Kidney tubule cell (primary cell): ENCODE results near the gene SGCA.

Experiments used
- DNase-seq: peaks from one replicate; pipeline ENCODE4 v3.0.0-alpha.2; 2018; ENCODE audit warnings: low spot score

SGCA gene

DNA sequence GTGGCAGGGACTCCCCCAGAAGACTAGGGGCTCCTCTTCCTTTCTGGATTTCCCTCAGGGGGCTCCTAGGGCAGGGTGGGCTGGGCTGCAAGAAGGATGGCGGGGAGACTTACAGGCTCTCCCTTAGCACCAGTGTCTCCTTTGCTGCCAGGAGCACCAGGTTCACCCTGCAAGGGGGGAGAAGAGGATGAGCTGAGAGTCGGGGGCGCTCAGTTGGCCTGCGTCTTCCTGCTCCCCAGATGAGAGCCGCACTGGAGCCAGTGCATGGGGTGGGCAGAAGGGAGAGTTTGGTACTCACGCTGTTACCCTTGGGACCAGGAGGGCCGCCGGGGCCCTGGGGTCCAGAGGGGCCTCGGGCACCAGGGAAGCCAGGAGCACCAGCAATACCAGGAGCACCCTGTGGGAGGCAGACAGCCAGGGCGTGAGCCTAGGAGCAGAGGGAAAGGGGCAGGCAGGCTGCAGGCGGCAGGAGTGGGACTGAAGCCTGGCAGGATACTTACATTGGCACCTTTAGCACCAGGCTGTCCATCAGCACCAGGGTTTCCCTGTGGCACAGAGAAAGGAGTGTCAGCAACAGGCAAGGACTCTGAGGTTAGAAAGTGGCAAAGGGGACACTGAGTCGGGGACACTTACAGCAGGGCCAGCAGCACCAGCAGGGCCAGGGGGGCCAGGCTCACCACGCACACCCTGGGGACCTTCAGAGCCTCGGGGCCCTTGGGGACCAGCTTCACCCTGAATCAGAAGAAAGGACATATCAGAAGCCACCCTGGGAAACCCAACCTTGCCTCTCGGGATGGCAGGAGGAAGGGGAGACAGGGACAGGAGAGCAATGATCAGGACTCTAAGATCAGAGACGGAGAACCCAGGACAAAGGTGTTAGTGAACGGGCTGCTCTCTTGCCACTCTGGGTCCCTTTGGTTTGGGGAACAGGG lies 29.4 kb downstream of the SGCA start:
- no peak for DNase-seq

DNA sequence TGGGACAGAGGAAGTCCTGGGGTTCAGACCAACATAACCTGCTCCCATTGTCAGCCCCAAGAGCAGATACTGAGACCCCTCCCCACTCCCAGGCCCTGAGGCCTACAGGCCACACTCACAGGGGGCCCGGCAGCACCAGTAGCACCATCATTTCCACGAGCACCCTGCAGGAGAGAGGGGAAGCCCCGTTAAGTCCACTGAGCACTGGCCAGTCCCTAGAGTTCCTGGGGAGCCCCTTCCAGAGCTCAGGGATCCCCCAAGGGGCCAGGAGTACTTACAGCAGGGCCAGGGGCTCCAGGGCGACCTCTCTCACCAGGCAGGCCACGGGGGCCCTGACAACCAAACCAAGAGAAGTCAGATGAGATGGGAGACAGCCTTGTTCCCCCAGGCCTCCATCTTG lies 30.2 kb downstream of the SGCA start:
- no peak for DNase-seq

DNA sequence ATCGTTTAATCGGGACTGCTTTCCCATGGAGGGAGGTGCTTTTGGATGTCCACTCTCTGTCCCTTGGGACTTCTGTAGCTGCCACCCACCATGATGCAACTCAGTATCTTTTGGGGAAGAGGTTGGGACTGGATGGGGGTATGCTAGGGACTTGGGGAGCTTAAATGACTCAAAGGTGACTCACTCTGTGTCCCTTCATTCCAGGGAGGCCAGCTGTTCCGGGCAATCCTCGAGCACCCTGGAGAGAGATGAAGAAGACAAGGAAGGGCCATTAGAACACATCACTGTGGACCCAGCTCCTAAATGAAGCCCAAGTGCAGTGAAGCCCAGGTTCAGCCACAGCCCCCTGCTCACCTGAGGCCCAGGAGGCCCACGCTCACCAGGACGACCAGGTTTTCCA lies 31.0 kb downstream of the SGCA start:
- DNase-seq = no peak

DNA sequence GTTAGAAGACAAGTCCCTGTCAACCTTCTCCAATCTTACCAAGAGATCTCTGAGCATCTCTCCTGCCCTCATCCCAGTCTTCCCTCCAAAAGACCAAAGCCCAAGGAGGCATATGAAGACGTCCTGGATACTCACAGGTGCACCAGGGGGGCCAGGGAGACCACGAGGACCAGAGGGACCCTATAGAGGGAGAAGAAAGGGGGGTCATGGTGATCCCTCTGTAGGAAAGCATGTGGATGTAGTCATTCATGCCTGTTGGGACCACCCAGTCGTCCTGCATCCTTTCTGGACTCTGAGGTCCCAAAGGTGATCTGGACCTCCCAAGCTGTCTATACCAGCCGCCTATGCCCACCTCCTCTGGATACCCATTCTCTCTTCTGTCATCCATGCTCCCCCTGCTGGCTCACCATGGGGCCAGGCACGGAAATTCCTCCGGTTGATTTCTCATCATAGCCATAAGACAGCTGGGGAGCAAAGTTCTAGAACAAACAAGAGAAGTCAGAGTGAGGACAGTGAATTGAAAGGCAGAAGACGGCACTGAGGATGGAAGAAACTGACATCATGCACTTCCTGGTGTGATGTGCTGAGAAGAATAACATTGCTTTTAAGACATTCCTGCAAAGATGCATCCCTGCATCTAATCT lies 32.3 kb downstream of the SGCA start:
- peak; percentile 70 for DNase-seq

DNA sequence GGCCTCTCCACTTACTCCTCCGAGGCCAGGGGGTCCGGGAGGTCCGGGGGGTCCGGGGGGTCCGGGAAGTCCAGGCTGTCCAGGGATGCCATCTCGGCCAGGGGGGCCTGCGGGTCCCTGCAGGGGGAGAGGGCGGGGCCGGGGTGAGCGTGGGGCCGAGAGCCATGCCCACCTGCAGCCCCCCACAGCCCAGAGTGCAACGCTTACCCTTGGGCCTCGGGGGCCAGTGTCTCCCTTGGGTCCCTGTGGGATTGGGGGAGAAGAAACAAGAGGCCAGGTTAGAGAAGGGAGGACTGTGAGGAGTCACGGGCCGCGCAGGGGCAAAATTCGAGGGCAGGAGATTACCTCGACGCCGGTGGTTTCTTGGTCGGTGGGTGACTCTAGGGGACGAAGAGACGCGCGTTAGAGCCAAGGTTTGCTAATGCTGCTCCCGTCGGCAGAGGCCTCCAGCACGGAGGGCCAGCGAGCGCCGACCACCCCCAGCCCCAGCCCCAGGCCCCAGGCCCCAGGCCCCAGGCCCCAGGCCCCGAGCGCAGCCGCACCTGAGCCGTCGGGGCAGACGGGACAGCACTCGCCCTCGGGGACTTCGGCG lies 33.5 kb downstream of the SGCA start:
- no peak for DNase-seq

DNA sequence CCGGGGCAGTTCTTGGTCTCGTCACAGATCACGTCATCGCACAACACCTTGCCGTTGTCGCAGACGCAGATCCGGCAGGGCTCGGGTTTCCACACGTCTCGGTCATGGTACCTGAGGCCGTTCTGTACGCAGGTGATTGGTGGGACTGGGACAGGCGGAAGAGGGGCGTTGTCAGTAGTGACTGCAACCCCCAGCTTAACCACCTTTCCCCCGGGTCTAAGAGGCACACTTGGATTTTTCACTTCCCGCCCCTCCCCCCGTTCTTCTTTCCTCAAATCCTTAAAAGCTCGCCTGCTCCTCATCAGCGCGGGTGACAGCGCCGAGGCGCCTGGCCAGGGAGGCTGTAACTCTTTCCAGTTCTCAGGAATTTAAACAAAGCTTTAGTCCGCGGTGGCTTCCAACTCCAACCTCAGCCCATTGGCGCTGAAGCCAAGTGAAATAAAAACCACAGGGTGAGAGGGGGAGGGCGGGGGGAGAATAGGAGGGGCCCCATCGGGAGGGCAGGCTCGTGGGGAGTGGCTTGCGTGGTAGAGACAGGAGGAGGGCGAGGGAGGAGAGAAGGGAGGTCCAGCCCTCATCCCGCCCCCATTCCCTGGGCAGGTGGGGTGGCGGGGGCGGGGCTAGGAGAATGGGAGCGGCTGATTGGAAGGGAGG lies 34.1 kb downstream of the SGCA start:
- DNase-seq = peak; percentile 94

DNA sequence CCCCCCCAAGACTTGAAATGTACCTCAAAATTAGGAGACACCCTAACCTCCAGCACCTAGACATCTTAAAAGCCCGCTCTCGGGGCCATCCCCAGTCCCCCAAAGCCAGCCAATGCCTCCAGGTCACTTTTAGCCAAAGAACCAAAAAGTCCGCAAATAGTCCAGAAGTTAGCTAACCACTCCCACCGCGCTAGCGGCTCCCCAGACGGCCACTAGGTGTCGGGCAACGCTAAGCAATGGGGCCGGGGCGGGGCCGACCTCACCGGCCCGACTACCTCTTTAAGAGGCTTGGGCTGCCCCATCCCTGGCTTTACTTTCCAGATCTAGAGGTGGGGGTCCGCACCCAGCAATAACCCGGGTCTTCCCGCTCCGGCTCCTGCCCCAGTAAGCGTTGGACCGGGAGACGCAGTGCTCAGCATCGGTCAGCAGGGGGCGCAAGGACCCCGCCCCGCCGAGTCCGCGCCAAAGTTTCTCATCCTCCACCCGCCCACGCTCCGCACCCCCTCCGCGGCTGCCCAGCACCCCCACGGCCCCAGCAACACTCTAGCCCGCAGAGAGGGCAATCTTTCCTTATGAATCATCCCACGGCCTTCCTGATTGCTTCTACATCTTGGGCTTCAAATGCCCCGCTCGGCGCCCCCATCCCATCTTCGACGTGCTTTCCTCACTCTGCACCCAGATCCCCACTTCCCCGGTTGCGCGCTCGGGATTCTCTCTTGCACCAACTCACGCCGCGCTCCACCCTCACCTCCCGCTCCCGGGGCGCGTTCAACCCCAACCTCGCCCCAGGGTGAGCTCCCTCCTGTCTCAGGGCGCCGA lies 34.9 kb downstream of the SGCA start:
- peak; percentile 91 for DNase-seq

DNA sequence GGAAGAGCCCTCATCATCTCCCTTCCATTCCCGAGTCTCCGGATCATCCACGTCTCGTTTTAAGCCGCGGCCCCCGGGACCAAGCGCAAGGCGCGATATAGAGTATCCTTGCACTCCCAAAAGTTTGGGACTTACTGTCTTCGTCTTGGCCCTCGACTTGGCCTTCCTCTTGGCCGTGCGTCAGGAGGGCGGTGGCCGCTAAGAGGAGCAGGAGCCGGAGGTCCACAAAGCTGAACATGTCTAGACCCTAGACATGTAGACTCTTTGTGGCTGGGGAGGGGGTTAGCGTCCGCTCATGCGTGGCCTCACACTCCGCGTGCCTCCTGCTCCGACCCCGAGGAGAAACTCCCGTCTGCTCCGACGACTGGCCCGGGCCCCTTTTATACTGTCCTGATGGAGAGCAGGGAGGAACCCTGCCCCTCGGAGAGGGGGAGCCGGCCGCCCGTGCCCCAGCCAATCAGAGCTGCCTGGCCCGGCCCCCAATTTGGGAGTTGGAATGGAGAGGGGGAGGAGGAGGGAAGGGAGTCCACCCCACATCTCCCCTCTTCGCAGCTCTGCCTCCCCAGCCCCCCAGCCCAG lies 35.6 kb downstream of the SGCA start, which contains the start of gene COL1A1:
COL1A1 (minus strand) TSS at position 356 of the 579 bp plus-strand sequence; CDS start at position 238, 118 bp downstream.
- no peak for DNase-seq

DNA sequence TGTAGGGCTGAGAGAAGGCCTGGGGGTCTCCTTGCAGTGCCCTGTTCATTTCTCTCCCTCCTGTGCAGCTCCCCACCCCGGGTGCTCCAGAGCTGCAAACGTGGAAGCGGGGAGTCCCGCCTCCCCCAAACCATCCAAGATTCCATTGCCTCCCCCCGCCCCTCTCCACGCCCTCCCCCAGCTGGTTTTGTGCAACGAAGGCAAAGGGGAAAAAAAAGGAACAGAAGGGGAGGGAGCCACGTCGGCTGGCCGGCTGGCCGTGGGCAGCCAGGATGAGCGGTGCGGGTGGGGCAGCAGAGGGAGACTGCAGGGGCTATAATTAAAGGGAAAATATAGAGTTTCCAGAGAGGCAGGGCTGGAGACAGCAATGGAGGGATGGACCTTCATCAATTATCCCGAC lies 37.3 kb downstream of the SGCA start:
- no peak for DNase-seq

DNA sequence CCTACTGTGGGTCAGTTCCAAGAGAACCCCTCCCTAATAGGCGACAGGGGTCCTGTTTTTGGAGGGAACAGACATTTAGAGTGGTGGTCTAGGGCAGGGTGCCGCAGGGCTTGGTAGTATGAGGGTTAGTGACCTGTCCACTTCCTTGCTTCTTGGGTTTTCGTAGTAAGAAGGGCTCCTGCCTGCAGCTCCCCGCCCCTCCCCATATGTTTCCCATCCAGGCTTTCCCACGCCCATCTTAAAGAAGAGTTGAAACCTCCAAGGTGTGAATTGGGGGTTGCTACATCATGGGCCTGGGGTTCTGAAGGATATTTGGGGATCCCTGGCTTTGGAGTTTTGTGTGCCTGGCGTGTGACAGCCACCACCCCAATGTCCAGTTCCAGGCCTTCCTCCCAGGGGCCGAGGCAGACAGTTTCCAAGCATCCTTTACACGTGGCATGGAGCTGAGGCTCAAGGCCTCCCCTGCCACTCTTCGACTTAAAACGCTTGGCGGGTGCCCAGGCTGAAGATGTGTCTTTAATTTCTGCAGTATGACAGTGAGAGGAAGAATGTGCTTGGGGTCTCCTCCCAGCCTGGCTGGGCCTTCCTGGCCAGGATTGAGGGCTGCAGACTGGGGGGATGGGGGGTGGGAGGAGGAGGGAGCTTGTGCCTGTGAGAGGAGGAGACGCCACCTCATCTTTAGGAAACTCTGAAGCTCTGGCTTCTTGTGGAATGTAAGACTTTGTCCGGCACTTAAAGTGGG lies 38.0 kb downstream of the SGCA start:
- DNase-seq = no peak

DNA sequence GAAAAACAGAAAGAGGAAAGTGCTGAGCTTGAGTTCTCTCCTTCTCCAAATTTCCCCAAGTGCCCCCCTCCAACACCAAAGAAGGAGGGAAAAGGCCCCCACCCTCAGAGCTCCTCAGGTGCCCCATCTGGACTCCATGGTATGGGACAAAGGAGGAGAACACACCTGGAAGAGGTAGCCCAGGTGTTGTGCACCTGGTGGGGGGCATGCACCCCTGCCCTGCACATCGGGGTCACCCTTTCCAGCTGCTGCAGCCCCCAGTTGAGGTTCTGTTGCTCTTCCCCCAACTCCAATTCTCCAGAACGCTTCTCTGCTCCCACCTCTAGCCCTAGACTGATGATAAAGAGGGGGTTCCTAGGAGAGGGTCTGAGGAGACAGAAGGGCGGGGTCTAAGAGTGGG lies 38.6 kb downstream of the SGCA start:
- DNase-seq = no peak

DNA sequence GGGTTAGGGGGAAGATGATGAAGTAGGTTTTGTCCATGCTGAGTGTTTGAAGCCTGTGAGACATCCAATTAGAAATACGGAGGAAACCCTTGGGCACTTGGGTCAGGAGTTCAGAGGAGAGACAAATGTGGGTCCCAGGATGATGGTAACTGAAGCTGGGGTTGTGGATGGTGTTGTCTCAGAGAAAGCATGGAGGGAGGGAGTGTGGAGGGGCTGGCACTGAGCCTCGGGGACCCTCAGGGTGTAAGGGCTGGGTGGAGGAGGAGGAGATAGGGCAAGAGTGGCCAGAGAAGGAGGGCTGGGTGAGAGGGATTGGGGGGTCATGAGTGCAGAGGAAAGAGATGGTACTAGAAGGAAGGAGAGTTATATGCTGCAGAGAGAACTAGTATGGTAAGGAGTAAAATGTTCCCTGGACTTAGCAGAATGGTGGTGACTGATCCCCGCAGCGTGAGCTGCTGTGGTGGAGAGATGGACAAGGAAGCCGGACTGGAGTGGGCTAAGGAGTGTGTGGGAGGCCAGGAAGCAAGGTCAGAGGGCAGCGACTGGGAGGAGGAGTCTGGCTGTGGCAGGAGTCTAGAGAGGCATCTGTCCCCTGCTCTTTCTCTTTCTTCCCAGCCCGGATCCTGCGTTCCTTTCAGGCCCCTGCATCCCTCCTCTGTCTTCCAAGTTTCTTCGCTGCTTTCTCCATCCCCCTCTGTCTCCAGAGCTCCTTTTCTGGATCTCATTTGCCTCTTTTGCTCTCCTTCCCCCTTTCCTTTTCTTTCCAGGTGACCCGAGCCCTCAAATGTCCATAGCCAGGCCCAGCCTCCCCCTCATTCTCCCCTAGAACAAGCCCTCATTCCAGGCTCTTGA lies 39.5 kb downstream of the SGCA start:
- no peak for DNase-seq

DNA sequence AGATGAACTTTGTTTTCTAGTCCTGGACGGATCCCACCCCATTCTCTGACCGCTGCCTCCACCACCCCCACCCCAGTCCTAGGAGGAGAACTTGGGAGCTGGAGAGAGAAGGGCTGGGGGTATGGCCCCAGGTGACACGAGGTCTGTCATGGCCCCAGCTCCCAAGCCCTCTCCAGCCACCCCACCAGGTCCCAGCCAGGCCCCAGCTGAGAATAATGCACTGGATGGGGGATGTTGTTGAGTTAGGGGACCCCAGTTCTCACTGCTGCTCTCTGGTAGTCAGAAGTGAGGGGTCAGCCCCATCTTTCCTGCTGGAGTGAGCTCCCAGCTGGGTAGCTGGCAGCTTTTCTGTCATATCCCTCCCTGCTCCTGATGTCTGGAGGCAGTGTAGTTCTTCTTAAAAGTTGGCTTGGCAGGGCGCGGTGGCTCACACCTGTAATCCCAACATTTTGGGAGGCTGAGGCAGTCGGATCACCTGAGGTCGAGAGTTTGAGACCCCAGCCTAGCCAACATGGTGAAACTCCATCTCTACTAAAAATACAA lies 40.2 kb downstream of the SGCA start:
- DNase-seq = no peak

DNA sequence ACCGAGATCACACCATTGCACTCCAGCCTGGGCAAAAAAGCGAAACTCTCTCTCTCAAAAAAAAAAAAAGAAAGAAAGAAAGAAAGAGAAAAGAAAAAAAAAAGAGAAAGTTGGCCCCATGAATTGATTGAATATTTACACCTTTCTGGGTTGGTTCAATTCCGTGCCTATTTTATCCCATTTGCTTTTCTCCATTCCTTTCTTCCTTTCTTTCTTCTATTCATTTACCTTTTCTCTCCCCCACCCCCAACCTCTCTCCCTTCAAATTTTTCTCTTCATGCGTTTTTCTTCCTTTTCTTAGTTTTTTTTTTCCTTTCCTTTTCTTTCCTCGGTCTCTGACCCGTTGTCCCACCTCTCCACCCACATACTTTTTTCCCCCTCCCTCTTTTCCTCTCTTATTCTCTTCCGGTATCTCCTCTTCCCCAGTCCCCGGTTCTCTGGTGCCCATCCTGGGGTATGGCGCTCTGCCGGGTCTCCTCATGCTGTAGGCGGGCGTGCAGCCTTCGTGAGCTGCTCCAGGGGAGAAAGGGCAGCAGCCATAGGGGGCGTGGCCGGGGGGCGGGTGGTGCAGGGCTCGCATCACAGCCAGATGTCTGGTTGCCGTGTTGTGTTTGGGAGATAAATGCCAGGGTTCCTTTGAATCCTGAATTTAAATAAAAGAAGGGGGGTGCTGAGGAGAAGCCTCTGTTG lies 40.9 kb downstream of the SGCA start:
- no peak for DNase-seq

DNA sequence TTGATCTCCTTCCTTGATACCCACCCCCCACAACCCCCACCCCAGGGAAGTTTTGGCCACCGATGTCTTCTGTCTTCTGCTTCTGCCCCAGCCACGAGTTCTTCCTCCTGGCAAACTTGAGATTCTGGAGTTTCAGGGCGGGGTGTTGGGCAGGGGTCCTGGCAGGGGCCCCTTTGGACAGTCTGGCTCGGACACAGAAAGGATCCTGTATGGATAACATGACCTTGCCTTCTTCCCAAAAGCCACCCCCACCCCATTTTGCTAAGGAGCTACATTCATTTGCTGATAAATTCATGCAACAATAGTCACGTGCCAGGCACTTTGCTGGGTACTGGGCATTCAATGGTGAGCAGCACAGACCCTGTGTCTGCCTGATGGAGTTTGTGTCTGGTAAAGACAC lies 41.5 kb downstream of the SGCA start:
- no peak for DNase-seq

DNA sequence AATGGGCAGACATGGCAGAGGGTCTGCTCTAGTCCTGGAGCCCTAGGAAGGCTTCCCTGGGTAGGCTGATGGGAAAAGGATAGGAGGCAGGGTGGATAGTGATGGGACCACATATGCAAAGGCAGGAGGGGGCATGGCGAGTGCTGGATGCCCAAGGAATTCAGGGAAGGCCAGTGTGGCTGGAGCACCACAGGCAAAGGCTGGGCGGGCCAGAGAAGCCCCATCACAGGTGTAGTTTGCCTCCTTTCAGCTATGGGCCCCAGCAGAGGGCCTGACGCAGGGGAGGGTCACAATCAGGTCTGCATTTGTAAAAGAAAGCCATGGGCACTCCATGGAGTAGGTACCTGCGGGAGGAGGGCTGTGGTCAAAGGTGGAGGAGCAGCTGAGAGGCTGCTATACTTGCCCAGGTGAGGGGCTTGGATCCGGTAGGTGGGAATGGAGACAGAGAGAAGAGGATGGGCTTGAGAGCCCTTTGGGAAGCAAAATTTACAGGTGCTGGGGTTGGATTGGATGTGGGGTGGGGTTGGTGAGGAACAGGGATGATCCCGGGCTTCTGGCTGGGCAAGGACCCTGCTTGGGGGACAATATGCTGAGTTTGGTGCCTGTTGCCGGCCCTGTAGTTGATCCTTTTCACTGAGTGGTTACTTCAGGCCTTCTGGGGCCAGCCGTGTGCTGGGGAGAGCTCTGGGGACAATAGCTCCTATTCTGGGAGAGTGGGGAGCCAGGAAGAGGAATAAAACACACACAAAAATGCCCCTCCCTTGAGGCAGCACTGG lies 42.2 kb downstream of the SGCA start:
- no peak for DNase-seq

DNA sequence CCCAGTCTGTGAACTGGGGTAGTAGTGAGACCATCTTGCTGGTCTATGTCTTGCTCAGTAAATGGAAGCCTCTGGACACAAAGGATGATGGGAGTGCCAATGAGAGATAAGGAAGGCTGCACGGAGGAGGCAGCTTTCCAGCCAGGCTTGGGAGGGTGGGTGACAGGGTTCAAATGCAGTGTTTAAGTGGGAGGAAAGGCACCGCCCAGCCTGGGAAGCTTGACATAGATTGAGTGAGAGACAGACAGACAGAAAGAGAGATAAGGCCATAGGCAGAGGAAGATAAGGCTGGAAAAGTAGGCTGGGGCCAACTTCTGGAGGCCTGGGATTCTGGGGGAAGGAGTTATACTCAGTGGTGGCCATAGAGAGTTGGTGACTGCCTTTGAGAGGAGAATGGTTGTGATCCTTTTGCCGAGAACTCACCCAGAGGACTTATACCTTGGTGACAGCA lies 42.8 kb downstream of the SGCA start:
- DNase-seq = no peak

DNA sequence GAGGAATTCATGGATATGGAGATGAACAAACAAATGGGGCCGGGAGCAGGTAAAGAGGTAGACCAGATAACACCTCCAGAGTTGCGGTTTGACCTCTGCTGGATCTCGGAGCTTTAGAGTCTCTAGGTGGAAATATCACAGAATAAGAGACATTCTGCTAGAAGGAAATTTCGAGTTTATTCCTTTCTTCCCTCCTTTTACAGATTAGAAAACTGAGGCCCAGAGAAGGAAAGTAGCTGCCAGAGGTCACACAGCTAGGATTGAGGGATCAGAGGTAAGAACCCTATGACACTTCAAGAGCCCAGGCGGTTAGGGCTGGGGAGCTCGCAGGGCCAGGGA lies 43.3 kb downstream of the SGCA start:
- no peak for DNase-seq
